Stimulated activated CD4-positive, alpha-beta T cell treated with anti-CD3 and anti-CD28 coated beads, Interleukin-4, amount 100 ng/mL, for 48 hours (primary cell): Measurements from ENCODE around the gene NRTN.
"Not testable (repeated sequence)": the region's sequence is repeated elsewhere in the genome, so short reads cannot be mapped to it uniquely, and the experiment has no call there.

Experiments used
- DNase-seq, 2 donors: peaks; one replicate each; pipeline ENCODE4 v3.0.0-alpha.2; 2020; ENCODE audit warnings: low read depth in 2 of 2

The NRTN gene

GRCh38 chr19:5804516-5805461 is at the start of gene NRTN:
Gene NRTN, plus strand, starts transcription at chr19:5805067. Its CDS starts 19,099 bp downstream, at chr19:5824166.
- DNase-seq, result no peak

- DNase-seq, result no peak
Observed at GRCh38 chr19:5762608-5763217, 42.2 kb upstream of the NRTN start.

- no peak for DNase-seq
Observed at GRCh38 chr19:5765220-5765619, 39.6 kb upstream of the NRTN start.

GRCh38 chr19:5767949-5768348 is 36.9 kb upstream of the NRTN start:
- DNase-seq, result no peak

GRCh38 chr19:5772416-5772815 is 32.5 kb upstream of the NRTN start:
- no peak for DNase-seq

GRCh38 chr19:5773276-5773675 is 31.6 kb upstream of the NRTN start:
- DNase-seq, result no peak

- DNase-seq, result no peak
Observed at GRCh38 chr19:5774921-5775320, 29.9 kb upstream of the NRTN start.

- DNase-seq, result no peak
Observed at GRCh38 chr19:5775668-5776309, 29.1 kb upstream of the NRTN start.

- no peak for DNase-seq
Observed at GRCh38 chr19:5778402-5778801, 26.5 kb upstream of the NRTN start.

GRCh38 chr19:5780916-5781315 is 24.0 kb upstream of the NRTN start:
- DNase-seq, result not testable (repeated sequence)

GRCh38 chr19:5782322-5782721 is 22.5 kb upstream of the NRTN start:
- no peak for DNase-seq

- no peak for DNase-seq
Observed at GRCh38 chr19:5782945-5783919, 21.6 kb upstream of the NRTN start.

- DNase-seq, result no peak
Observed at GRCh38 chr19:5784581-5785147, 20.2 kb upstream of the NRTN start, which contains the start of gene PRR22. Gene PRR22, minus strand, starts transcription at chr19:5784746. Its CDS starts 86 bp downstream, at chr19:5784660.

- no peak for DNase-seq
Observed at GRCh38 chr19:5785423-5785822, 19.4 kb upstream of the NRTN start.

GRCh38 chr19:5786593-5787408 is 18.1 kb upstream of the NRTN start:
- DNase-seq, result no peak

GRCh38 chr19:5787409-5788182 is 17.3 kb upstream of the NRTN start:
- no peak for DNase-seq

- DNase-seq, result no peak
Observed at GRCh38 chr19:5788422-5788821, 16.4 kb upstream of the NRTN start.

- no peak for DNase-seq
Observed at GRCh38 chr19:5789351-5789761, 15.5 kb upstream of the NRTN start.

GRCh38 chr19:5789886-5790558 is 14.8 kb upstream of the NRTN start:
- no peak for DNase-seq
